IPS DF 4.7 (cell line): Measurements from ENCODE around the gene POU2F3.

Experiments
- DNase-seq: peaks from one replicate; pipeline ENCODE4 v3.0.0-alpha.2; 2013; ENCODE audit warnings: low spot score; ENCODE audit errors: extremely low read depth

Gene POU2F3

DNA sequence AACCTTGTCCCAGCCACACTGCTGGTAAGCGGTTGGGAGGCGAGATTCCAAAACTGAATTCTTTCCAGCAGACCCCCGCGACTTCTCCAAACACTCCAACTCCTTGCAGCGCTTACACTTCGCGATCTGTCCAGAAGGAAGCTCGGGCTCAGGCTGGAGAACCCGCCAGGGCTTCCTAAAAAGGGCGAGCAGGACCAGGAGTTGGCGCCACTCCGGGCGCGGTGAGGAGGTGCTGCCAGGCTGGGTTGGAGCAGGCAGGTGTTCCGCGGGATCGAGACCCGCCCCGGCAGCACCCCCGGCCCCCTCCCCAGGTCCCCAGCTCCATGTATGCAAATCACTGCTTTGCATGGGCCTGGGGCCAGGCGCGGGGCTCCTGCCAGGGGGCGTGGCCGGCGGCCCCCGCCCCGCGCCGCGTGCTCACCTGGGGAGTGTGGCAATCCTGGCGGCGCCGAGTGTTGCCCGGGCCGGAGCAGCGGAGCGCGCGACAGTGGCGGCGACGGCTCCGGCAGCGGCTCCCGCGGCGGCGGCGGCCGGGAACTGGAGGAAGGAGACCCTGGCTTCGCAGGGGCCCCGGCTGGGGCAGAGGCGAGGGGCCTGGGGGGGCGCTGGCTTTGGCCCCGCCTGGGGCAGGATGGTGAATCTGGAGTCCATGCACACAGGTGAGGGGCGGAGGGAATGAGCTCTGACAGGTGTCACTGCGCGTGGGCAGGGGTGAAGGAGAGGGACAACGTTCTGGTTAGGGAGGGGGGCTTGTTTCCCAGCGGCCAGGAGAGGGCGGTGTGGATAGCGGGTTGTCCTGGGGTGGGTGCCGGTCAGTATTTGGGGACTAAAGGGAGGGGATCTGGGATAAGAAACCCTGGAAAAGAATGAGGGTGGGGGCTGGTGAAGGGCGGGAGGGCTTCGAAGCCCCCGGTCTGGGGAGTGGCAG is at the start of gene POU2F3:
Gene POU2F3, plus strand, starts transcription at position 428 of the 928 bp plus-strand sequence. Its CDS starts 204 bp downstream, at position 632.
- no peak for DNase-seq

DNA sequence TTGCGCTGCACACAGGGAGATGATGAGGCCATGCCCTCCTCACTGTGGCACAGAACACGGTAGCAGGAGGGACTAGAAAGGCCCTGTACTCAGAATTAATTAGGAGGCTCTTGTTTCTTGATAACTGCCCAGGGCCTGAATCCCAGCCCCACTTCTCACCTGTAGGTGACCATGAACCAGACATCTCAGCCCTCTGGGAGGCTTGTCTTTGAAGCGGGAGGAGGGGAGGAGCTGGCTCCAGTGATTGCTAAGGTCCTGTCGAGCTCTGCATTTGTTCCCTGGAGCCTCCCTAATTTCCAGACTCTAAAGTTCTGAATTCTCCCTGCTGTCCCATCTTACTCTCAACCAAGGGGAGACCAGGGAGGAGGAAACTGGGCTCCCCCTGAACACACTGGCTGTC is 48.9 kb upstream of the POU2F3 start:
- no peak for DNase-seq

DNA sequence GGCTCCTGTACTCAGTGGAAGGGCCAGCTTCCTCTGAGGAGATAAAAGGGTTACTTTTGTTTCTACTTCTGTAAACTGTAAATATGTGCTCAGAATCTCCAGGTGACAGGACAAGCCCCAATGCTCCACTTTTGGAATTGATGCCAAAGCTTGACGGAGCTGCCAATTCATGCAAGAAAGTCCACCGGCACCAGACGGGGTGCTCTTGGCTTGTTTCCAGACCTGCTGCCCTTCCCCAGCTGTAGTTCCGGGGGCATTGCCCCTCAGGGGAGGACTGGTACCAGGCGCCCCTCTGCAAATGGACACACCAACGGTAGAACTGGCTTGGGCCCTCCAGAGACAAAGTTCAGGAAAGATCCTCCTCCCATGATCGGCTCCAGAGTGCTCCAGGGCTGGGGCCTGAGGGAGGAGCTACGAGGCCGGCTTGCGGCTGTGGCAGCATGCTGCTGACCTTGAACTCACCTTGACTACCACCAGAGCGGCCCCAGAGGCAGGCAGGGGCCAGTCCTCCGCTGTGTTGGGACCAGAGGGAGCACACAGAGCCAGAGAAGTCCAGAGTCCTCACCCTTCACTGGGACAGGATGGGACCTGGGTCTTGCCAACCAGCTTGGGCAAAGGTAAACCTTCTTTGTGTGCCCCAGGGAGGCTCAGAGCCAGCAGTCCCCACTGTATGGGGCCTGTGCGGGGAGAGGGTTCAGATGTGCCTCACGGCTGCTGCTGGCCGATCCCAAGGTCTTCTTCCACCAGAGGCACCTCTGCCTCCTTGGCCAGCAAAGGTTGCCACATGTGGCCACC is 46.9 kb upstream of the POU2F3 start:
- no peak for DNase-seq

DNA sequence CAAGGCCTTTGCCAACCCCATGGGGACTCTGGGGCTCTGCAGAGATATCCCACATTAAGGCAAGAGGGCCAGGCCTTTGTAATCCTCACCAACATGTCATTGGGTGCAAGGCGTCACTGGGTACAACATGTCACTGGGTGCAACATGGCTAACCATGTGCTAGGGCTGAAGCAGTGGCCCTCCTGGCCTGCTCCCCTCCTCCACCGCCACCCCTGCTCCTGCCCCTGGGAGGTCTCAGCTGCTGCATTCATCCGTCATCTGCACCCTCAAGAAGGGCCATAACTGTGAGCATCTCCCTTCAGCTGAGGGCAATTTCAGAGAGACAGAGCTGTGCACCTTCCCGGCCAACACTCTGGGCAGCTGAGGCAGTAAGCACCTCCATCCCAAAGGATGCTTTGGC is 45.8 kb upstream of the POU2F3 start:
- no peak for DNase-seq

DNA sequence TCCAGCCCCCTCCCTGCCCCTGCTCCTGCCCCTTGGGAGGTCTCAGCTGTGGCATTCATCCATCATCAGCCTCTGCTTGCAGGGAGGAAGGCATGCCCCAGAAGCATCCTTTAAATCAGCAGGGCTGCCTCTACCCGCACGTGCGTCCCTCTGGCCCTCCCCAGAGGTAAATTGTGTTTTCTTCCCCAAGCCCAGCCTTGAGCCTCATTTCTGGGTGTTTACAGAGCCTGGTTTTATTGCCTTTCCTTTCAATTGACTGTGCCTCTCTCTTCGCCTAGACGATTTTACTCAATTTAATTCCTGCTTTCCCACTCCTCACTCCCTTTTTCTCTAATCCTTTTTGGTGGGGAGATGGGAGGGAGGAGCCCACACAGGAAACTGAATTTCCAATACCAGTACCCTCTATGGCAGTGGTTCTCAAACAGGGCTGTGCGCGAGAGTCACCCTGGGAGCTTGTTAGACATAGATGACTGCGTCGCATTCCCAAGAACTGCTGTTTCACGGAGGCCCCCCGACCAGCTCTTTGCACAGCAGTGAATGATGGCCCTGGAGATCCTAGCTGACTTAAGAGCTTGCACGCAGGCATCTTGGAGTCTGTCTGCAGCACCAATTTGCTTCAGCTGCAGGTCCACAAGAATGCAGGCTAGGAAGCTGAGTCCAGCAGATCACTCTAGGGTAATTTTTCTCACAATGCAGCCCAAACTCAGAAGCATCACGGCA is 44.2 kb upstream of the POU2F3 start:
- DNase-seq: no peak

DNA sequence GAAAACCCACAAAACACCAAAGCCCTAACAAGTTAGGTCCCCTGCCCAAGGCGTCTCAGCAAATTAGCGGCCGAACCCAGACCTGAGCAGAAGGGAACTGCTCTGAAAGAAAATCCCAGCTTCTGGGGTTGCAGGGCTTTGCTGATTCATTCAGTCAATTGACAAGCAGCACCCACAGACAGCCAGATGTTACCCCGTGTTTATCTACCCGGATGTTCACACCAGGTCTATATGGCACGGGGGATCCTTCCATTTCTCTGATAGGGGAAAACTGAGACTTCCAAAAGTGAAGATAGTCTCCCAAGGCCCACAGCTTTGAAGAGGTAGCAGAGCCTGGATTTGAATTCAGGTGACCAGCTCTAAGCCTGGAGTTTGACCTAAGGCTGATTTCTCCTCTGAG is 43.1 kb upstream of the POU2F3 start:
- no peak for DNase-seq

DNA sequence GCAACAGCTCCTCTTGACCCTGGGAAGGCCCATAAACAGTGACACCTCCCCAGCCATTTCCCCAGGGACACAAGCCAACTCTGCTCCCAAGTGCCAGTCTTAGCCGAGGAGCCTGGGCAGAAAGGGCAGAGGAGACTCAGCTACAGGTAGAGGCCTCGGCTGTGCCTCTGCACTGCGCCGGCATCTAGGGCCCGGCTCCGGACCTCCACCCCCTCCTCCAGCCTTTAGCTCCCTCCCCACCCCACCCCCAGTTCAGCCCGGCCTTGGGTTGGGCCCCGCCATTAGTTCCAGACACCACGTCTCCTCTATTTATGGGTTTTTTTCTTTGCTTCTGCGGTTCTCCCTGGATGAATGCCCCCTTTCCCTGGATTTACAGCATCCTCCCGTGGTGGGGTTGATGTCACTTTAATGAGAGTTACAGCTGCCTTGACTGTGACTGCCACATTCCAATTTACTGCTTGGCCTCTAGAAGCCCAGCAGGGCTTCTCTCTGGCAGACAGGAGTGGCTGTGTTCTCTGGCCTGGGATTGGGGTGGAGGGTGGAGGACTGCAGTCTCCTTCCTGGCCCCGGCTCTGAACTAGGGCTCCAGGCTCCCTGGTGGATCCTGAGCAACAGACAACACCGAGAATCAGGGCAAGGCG is 42.6 kb upstream of the POU2F3 start:
- no peak for DNase-seq

DNA sequence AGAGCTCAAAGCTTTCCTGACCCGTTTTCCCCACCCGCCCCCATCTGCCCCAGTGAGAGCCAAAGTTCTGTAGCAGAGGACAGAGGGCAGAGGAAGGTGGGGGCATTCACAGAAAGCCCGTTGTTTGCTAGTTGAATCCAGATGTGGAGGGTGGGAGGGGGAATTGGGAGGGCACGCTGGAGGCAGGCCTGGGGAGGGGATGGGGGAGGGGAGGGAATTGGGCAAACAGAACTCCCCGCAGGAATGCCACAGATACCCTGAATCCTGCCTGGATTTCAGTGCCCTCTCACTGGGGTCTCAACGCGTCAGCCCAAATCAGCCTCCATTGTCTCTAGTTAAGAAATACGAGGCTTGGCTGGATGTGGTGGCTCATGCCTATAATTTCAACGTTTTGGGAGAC is 42.0 kb upstream of the POU2F3 start:
- no peak for DNase-seq

DNA sequence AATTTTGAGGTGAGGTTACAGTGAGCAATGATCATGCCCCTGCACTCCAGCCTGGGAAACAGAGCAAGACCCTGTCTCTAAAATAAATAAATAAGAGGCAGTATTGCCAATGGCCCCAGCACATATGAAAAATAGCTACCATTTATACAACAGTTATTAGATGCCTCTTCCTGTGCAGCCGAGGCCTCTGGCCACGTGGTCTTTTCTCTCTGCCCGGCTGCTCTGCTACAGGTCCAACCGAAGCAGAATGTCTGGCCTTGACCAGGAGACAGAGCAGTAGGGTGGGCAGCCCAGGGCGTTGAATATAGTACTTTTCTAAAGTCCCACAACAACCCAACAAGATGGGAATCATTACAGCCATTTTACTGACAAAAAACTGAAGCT is 41.5 kb upstream of the POU2F3 start:
- no peak for DNase-seq

DNA sequence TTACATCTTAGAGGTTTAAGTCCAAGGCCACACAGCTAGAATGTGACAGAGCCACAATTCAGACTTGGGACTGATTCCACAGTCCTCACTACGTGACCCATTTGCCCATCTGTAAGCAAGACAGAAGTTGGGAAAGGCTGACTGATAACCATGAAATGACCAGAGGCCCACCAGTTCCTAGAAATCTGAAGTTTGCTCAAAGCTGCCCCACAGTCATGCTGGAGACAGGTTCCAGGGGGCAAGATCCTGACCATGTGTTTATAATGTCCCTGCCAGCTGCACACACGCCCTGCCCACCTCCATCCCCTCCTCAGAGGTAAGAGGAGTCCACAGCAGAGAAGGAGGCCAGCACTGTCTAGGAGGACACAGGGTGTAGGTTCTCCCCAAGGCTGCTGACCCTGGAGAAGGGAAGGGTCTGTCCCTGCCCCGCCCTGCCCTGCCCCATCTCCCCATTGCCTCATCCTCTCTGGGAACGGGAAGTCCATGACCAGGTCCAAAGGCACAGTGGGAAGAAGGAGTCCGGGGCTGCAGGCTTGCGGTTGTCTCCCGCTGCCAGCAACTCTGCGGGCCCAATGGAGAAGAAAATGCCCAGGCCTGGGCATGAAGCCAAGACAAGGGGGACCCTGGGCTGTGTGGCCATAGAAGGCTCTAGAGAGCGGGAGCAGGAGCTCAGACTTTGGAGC is 41.0 kb upstream of the POU2F3 start:
- DNase-seq: no peak

DNA sequence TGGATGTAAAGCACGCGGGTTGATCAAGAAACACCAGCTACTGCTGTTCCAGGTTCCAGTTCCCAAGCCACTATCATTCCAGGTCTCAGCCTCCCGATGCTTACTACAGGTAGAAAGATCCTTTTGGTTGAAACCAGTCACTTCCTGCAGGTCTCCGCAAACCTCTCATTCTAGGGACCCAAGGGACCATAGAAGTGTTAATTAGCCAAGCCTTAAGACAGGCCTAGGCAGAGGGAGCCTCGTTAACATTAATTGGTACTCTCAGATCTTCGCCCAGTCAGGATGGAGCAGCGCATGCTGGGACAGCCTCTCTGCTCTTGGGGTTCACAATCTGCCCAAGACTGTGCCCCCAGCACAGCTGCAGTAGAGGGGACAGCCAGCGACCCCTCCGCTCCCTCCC is 40.3 kb upstream of the POU2F3 start:
- DNase-seq: no peak

DNA sequence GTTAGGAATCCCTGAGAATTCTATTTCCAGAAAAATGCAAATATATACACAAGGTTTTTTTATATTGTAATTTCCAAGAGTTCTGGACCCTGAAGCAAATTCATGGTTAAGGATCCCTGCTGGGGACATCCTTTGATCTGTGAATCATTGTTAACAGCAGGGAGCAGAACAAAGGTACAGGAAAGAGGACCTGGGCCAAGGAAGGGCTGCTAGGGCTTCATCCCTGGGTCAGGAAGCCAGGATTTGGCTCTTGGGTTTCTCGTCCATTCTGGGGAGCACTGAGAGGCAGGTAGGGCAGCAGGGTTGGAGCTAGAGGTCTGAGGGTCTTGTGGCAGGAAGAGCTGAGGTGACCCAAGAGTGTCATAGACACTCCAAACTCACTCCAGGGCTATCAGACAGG is 39.3 kb upstream of the POU2F3 start:
- DNase-seq: no peak

DNA sequence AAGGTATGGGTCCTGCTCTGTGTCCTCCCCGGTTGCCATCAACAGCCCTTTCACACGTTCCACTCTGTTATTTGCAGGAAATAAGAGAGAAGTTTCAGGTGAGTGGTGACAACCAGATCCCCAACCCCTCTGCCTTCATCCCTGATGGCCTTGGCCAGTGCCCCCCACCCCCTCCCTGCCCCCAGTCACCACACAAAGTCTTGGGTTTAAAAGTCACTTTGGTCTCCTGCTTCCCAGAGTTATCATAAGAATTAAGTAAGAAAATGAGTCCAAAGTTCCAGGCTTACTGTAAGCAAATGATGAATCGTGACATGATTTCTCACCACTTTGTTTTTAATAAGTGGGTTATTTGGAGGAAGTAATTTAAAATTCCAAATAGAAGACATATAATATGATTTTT is 38.3 kb upstream of the POU2F3 start:
- no peak for DNase-seq

DNA sequence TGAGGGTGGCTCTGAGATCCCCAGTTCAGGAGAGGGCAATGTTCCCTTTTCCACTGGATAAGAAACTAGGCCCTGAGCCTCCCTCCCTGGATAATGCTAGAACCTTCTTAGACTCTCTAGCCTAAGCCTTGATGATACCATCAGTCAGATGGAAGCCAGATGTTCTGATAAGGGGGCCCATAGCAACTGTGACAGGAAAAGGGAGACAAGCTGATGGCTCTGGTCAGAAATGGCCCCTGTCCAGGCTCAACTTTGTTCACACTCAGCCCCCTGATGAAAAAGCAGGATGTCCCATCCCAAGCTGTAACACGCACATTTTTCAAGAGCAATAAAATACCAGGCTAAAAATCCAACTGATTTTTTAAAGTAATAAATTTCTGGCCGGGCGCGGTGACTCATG is 36.3 kb upstream of the POU2F3 start:
- DNase-seq: no peak

DNA sequence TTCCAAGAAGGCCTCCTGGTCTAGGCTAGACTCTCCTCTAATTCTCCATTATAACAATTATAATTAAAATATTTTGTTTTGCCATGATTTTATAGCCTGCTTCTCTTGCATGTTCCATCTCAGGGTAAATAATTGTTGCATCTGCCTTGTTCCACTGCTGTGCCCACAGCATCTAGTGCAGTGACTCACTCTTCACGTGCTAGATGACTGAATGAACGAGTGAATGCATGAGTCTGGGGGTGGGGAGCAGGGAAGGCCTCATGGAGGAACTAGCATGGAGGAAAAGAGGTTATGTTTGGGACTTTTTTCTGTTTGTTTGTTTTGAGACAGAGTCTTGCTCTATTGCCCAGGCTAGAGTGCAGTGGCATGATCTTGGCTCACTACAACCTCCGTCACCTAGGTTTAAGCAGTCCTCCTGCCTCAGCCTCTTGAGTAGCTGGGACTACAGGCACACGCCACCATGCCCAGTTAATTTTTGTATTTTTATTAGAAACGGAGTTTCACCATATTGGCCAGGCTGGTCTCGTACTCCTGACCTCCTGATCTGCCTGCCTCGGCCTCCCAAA is 34.3 kb upstream of the POU2F3 start:
- no peak for DNase-seq

DNA sequence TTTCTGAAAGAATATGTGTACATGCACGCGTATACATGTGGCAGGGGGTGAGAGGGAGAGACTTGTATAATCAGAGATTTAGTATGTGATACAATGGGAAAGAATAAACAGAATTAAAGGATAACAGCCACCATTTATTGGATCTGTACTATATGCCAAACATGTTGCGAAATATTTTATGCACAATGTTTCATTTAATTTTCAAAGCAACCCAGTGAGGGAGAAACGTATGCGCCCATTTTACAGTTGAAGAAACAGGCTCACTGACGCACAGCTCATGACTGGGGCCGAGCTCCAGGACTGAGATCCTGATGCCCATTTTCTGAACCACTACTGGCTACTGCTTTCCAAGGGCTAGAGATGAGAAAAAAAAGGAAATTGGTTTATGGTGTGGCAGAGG is 32.4 kb upstream of the POU2F3 start:
- no peak for DNase-seq

DNA sequence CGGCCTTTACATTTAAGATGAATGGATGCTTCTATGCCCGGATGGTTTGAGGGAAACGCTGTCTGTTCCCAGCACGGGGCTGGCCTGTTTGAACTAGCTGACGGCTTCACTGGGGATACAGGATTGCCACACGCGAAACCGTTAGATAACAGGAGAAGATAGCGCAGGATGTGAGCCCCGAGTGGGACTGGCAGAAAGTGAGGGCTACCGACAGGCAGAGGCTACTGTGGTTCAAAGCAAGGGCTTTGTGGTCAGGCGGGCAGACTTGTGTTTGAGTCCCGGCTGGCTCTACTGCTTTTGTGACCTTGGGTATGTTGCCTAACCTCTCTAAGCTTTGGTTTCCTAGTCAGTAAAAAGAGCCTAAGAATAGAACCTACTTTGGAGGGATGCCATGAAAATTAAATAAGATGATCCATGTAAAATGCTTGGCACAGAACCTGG is 31.9 kb upstream of the POU2F3 start:
- no peak for DNase-seq

DNA sequence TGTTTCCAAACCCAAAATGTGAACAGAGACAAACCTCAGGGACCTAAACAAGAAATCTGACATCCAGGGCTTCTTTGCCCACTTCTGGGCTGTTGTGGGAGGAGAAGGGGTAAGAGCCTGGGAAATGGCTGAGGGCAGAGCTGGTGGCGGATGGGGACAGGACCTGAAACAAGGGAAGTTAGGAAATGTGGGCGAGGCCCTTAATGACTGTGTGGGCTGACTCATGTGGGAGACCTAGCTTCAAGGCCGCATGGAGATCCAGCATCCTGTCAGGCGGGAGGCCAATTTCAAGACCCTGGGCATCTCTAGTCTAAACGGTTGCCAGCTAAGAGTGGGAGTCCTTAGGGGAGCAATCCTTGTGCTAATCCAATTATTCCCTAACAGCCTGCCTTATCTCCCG is 31.2 kb upstream of the POU2F3 start:
- no peak for DNase-seq

DNA sequence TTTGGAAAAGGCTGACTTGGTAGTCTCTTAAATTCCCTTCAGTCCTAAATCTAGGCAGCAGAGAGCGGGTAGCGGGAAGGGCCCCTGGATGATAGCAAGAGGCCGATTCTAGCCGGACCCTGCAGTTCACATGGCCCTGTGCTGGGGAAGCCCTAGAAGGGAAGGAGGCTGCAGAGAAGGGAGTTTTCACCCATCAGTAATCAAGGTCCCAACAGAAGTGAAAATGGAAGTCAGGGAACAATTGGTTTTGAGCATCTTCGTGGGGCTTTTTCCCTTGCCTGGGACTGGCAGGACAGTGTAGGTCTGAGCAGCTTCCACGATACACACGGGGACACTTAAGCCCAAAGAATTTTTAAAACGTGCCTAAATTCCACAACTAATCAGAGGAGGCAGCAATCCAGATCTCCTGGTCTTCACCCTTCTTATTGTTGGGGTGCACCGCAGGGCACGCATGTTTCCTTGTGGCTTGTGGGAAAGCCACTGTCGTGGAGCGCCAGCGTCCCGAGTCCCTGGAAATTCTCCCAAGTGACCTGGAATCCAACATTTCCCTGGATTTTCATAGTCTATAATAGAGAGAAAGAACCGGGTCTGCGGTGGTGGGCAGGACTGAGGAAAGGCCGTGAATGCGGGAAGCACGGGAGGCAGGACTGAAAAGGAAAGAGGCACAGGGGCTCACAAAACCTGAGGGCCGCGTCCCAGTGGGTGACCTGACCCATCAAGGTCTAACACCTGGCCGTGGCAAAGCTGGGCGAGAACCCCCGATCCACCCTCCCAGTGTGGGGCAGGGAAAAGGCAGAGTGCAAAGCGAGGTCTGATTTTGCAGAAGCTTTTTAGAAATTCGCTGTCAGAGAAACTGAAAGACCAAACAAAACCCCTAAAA is 30.0 kb upstream of the POU2F3 start:
- DNase-seq: no peak
